AG10803 (cell line): Measurements from ENCODE around the gene GCNT3.
"Not testable (repeated sequence)": the region's sequence is repeated elsewhere in the genome, so short reads cannot be mapped to it uniquely, and the experiment has no call there.

Experiments
- DNase-seq: peaks from one replicate; pipeline ENCODE4 v3.0.0; 2010; ENCODE audit warnings: low read depth
- H3K4me3 ChIP-seq: 2 replicates; pipeline ENCODE4 v1.5.1; 2011; ENCODE audit warnings: mild to moderate bottlenecking, low read length, control low read depth
- TF ChIP-seq, protein P1 (sequence below): conservative IDR thresholded peaks from 2 replicates; pipeline ENCODE4 v1.5.1; 2011; ENCODE audit warnings: mild to moderate bottlenecking, low read length, control low read depth, inconsistent platforms

Gene GCNT3

DNA sequence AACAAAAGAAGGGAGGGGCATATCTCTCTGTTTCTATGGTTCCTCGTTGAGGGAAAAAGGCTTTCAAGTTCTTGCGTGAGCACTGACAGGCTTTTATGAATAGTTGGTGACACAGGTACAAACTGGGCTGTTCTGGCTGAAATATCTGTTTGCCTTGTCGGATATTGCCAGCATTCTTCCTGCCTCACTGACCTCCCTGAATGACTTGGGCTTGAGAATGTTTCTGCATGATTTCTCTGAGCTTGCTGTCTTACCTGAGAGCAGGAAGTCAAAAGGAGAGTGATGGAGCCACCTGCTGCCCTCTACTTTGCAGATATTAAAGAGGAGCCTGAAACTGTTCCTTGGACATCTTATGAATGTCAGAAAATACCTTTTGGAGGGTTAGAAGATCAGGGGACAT, 4.8 kb downstream of the GCNT3 start:
- no peak overlapping the region for H3K4me3 ChIP-seq
- TF ChIP-seq, protein P1, sequence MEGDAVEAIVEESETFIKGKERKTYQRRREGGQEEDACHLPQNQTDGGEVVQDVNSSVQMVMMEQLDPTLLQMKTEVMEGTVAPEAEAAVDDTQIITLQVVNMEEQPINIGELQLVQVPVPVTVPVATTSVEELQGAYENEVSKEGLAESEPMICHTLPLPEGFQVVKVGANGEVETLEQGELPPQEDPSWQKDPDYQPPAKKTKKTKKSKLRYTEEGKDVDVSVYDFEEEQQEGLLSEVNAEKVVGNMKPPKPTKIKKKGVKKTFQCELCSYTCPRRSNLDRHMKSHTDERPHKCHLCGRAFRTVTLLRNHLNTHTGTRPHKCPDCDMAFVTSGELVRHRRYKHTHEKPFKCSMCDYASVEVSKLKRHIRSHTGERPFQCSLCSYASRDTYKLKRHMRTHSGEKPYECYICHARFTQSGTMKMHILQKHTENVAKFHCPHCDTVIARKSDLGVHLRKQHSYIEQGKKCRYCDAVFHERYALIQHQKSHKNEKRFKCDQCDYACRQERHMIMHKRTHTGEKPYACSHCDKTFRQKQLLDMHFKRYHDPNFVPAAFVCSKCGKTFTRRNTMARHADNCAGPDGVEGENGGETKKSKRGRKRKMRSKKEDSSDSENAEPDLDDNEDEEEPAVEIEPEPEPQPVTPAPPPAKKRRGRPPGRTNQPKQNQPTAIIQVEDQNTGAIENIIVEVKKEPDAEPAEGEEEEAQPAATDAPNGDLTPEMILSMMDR, result no peak
- no peak for DNase-seq

DNA sequence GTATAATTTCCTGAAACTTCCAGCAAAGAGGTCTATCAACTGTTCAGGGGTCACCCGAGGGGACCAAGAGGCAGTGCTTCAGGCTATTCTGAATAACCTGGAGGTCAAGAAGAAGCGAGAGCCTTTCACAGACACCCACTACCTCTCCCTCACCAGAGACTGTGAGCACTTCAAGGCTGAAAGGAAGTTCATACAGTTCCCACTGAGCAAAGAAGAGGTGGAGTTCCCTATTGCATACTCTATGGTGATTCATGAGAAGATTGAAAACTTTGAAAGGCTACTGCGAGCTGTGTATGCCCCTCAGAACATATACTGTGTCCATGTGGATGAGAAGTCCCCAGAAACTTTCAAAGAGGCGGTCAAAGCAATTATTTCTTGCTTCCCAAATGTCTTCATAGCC, 6.8 kb downstream of the GCNT3 start:
- no peak overlapping the region for H3K4me3 ChIP-seq
- DNase-seq, result no peak
- TF ChIP-seq, protein P1, result no peak

DNA sequence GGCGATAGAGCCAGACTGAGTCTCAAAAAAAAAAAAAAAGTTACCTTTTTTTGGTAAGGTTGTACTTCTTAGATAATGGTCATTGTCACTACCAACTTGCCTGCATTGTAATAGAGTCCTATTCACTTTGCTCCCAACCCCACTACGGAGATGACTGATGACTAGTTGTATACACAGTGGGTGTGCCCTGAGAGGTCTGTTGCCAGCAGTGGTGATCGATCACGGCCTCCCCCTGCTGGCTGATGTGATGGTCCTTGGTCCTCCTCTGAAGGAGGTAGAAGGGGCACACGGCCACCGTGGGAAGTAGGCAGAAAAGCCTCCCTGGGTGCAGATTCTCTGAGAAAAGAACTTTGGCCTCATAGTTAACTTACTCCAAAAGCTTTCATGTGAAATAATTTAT, 10.7 kb downstream of the GCNT3 start:
- no peak for DNase-seq
- TF ChIP-seq, protein P1, result peak; percentile 24; the same call in 1 of the 2 replicates
- H3K4me3 ChIP-seq, result no peak overlapping the region

- no peak overlapping the region for H3K4me3 ChIP-seq
- no peak for DNase-seq
Measured at GRCh38 chr15:59632714-59633113, 21.1 kb downstream of the GCNT3 start.

DNA sequence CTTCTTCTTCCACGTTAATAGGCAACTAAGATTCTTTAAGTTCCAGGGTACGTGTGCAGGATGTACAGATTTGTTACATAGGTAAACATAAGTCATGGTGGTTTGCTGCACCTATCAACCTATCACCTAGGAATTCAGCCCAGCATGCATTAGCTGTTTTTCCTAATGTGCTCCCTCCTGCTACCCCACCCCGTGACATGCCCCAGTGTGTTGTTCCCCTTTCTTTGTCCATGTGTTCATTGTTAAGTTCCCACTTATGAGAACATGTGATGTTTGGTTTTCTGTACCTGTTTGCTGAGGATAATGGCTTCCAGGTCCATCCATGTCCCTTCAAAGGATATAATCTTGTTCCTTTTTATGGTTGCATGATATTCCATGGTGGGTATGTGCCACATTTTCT, 24.6 kb downstream of the GCNT3 start:
- no peak for DNase-seq
- no peak overlapping the region for H3K4me3 ChIP-seq
- TF ChIP-seq, protein P1, result no peak

More at GRCh38 chr15:59632714-59633113, 21.1 kb downstream of the GCNT3 start:
- TF ChIP-seq, protein P1, result peak; percentile 43

- not testable (repeated sequence) for H3K4me3 ChIP-seq, DNase-seq
Measured at GRCh38 chr15:59637507-59637906, 25.9 kb downstream of the GCNT3 start.

DNA sequence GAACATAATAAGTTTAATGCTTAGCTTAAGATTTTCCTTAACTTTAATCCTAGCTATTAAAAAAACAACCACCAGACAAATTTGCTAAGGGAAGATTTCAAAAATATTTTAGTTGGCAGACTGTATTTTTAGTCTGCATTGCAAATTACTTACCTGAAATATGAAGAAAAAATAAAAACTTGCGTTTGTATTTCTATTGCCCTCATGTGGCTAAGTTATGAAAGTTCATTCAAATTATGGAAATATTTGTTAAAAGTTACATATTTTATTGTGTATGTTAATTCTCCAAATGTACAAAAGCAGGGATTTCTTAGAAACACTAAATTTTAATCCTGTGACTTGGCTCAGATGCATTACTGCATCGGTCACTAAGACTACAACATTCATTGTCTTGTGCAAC, 30.8 kb downstream of the GCNT3 start:
- no peak for DNase-seq
- no peak overlapping the region for H3K4me3 ChIP-seq
- TF ChIP-seq, protein P1, result peak; percentile 19

- DNase-seq, result no peak
Measured at GRCh38 chr15:59644756-59645155, 33.2 kb downstream of the GCNT3 start.

DNA sequence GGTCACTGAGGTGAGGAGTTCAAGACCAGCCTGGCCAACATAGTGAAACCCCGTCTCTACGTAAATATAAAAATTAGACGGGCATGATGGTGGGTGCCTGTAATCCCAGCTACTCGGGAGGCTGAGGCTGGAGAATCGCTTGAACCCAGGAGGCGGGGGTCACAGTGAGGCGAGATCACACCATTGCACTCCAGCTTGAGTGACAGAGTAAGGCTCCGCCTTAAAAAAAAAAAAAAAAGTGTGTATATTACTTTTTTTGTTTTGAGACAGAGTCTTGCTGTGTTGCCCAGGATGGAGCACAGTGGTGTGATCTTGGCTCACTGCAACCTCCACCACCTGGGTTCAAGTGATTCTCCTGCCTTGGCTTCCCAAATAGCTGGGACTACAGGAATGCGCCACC, 34.2 kb downstream of the GCNT3 start:
- not testable (repeated sequence) for H3K4me3 ChIP-seq, DNase-seq

More at GRCh38 chr15:59644756-59645155, 33.2 kb downstream of the GCNT3 start:
- TF ChIP-seq, protein P1, result no peak
- no peak overlapping the region for H3K4me3 ChIP-seq
